HepG2 (cell line): ENCODE measurements around the gene KCNMA1. TPM values are rescaled to one million over a fixed set of nuclear protein-coding genes. Genes with fewer than 3 reads are reported as not detected.

Experiments used
- ATAC-seq: fragments of 200-7000 bp; cut with Tn5 transposase; 3 replicates; pipeline ENCODE4 v1.9.1; 2020; ENCODE audit warnings: mild to moderate bottlenecking, moderate library complexity
- BruUV-seq: library from RNA; stranded (reverse); fragments of 400-500 nt; replicated peaks from 2 replicates; lab custom pipeline; 2021; lab: Mats Ljungman, UMichigan
- CTCF ChIA-PET: fragments of 300-600 bp; formaldehyde crosslinking; extraction: SDS; loops from one replicate; lab custom pipeline; 2021; ENCODE audit warnings: low total read pairs, inconsistent platforms, low intra/inter-chr PET ratio; lab: Yijun Ruan, JAX
- POLR2A ChIA-PET: fragments of 350-600 bp; sonication (Branson Sonifier 250); formaldehyde crosslinking; loops from one replicate; lab custom pipeline; 2020; ENCODE audit warnings: antibody characterized with exemption, inconsistent platforms; lab: Yijun Ruan, JAX
- DNase-seq: peaks from one replicate; pipeline ENCODE4 v3.0.0-alpha.2; 2015; ENCODE audit warnings: low spot score
- FAIRE-seq: peaks from 3 replicates; lab custom pipeline; 2011; peaks lifted over from hg19 to GRCh38; lab: Jason Lieb, UNC
- H2AFZ ChIP-seq: one replicate; pipeline ENCODE4 v1.6.1; 2011; ENCODE audit warnings: low read length, inconsistent platforms
- H3K27ac ChIP-seq: fragments of 300-600 bp; 3 replicates; pipeline ENCODE4 v1.8.0; 2011; ENCODE audit warnings: mixed run types, mild to moderate bottlenecking, mixed read lengths, low read length, inconsistent platforms; ENCODE audit not compliant: insufficient read depth; ENCODE audit errors: extremely low read length
- H3K27me3 ChIP-seq, 2 experiments: fragments of 200-600 bp in 1 of 2; 2 replicates in 1 of 2; 3 replicates in 1 of 2; pipeline versions ENCODE4 v1.6.0 to v1.8.0; 2011; ENCODE audit warnings: low read length in 2 of 2, mild to moderate bottlenecking in 2 of 2, moderate library complexity in 2 of 2, inconsistent platforms in 1 of 2; ENCODE audit not compliant: insufficient read depth in 2 of 2, control insufficient read depth in 1 of 2
- H3K36me3 ChIP-seq, 2 experiments: fragments of 200-600 bp in 1 of 2; replicated peaks in 1 of 2; 2 replicates in 1 of 2; 3 replicates in 1 of 2; pipeline versions ENCODE4 v1.5.1 to v1.8.0; 2011; ENCODE audit warnings: low read length in 2 of 2, inconsistent platforms in 1 of 2; ENCODE audit not compliant: insufficient read depth in 2 of 2, control insufficient read depth in 1 of 2
- H3K4me1 ChIP-seq: 2 replicates; pipeline ENCODE4 v1.5.1; 2012; ENCODE audit warnings: low read length, inconsistent platforms; ENCODE audit not compliant: insufficient read depth
- H3K4me2 ChIP-seq: 2 replicates; pipeline ENCODE4 v1.6.0; 2011; ENCODE audit warnings: low read depth, low read length, inconsistent platforms
- H3K4me3 ChIP-seq, 3 experiments: fragments of 200-600 bp in 1 of 3; sonication (generic), shearing (Covaris generic) in 1 of 3; replicated peaks in 1 of 3; 2 replicates each; pipeline ENCODE4 v1.5.1; 2011 to 2016; ENCODE audit warnings: low read length in 3 of 3, inconsistent platforms in 2 of 3, low read depth in 2 of 3, mild to moderate bottlenecking in 2 of 3, control low read depth in 1 of 3, mixed read lengths in 1 of 3; ENCODE audit not compliant: insufficient read depth in 1 of 3
- H3K79me2 ChIP-seq: one replicate; pipeline ENCODE4 v1.6.1; 2011; ENCODE audit warnings: low read length, inconsistent platforms; ENCODE audit not compliant: insufficient read depth
- H3K9ac ChIP-seq: 2 replicates; pipeline ENCODE4 v1.6.0; 2011; ENCODE audit warnings: mild to moderate bottlenecking, low read depth, low read length, inconsistent platforms; ENCODE audit not compliant: insufficient read depth
- H3K9me3 ChIP-seq: 2 replicates; pipeline ENCODE4 v1.5.1; 2012; ENCODE audit warnings: mild to moderate bottlenecking, low read length
- H4K20me1 ChIP-seq: 2 replicates; pipeline ENCODE4 v1.6.0; 2011; ENCODE audit warnings: inconsistent platforms, mild to moderate bottlenecking, low read length, moderate library complexity; ENCODE audit not compliant: insufficient read depth
- ATF5 ChIP-seq: sonication (generic); formaldehyde crosslinking; IDR thresholded peaks from 2 replicates; pipeline ENCODE4 v1.4.0; 2020; ENCODE audit warnings: mild to moderate bottlenecking, low read depth, missing genetic modification reagents
- ONECUT2 ChIP-seq: sonication (generic); formaldehyde crosslinking; IDR thresholded peaks from 2 replicates; pipeline ENCODE4 v1.4.0; 2020; ENCODE audit warnings: missing genetic modification reagents
- RBM22 ChIP-seq: fragments of 200-400 bp; formaldehyde crosslinking; optimal IDR thresholded peaks from 2 replicates; pipeline ENCODE3; 2017; ENCODE audit warnings: mild to moderate bottlenecking, low read length, moderate library complexity
- SOX6 ChIP-seq, 2 experiments: fragments of 450-650 bp in 1 of 2; sonication (generic) in 1 of 2; formaldehyde crosslinking in 1 of 2; IDR thresholded peaks; 2 replicates each; pipeline versions ENCODE4 v1.4.0 to v1.6.1; 2017 to 2020; ENCODE audit warnings: antibody characterized with exemption in 1 of 2, mild to moderate bottlenecking in 1 of 2, missing genetic modification reagents in 1 of 2
- ZBTB8A ChIP-seq: sonication (generic); formaldehyde crosslinking; IDR thresholded peaks from 2 replicates; pipeline ENCODE4 v1.4.0; 2020; ENCODE audit warnings: mild to moderate bottlenecking, low read depth, missing genetic modification reagents, borderline replicate concordance
- ZFP82 ChIP-seq: sonication (generic); formaldehyde crosslinking; IDR thresholded peaks from 2 replicates; pipeline ENCODE4 v1.5.1; 2020; ENCODE audit warnings: mild to moderate bottlenecking, missing genetic modification reagents, borderline replicate concordance
- ZMYM4 ChIP-seq: sonication (generic); formaldehyde crosslinking; IDR thresholded peaks from 2 replicates; pipeline ENCODE4 v1.8.1; 2023; ENCODE audit warnings: mild to moderate bottlenecking, missing genetic modification reagents
- ZNF382 ChIP-seq: sonication (generic); formaldehyde crosslinking; IDR thresholded peaks from 2 replicates; pipeline ENCODE4 v1.5.0; 2020; ENCODE audit warnings: missing genetic modification reagents, mild to moderate bottlenecking, borderline replicate concordance
- ZNF549 ChIP-seq: sonication (generic); formaldehyde crosslinking; IDR thresholded peaks from 2 replicates; pipeline ENCODE4 v1.5.0; 2020; ENCODE audit warnings: missing genetic modification reagents
- ZNF724P ChIP-seq: sonication (generic); formaldehyde crosslinking; IDR thresholded peaks from 2 replicates; pipeline ENCODE4 v1.8.0; 2022; ENCODE audit warnings: missing genetic modification reagents, borderline replicate concordance
- ZNF883 ChIP-seq: sonication (generic); formaldehyde crosslinking; IDR thresholded peaks from 2 replicates; pipeline ENCODE4 v1.5.1; 2020; ENCODE audit warnings: mild to moderate bottlenecking, missing genetic modification reagents; ENCODE audit errors: not compliant biosample characterization
- WGBS: methylation state at CpG from one replicate; pipeline ENCODE4 v1.1.6; 2017; ENCODE audit warnings: low lambda C conversion rate; 5-methylcytosine and 5-hydroxymethylcytosine counted together
- in situ Hi-C: cut with HindIII; loops from 2 replicates; pipeline ENCODE4 v1.10.0; 2017; ENCODE audit warnings: low pct_unique_long_range_greater_than_20kb; ENCODE audit not compliant: extremely low pct_ligation_motif_present
- intact Hi-C: fragments of 100-400 bp; cut with micrococcal nuclease; formaldehyde crosslinking; loops from one replicate; pipeline ENCODE4 v1.10.0; 2022; ENCODE audit not compliant: unreplicated experiment
- polyA plus RNA-seq, 8 experiments: library from polyadenylated mRNA; depleted of rRNA in 3 of 8; stranded (reverse) in 7 of 8; unstranded in 1 of 8; fragments of >200 nt; fragmentation: Illumina TruSeq in 4 of 8; extraction: Trizol in 4 of 8; gene quantifications; 2 replicates each; pipeline versions ENCODE4 v1.2.1 to v1.2.3, GENCODE V29; 2011 to 2016; ENCODE audit warnings: low read depth in 4 of 8, missing spikeins in 1 of 8, mixed read lengths in 1 of 8; ENCODE audit not compliant: insufficient read depth in 1 of 8
- total RNA-seq, 5 experiments: library from RNA; depleted of rRNA; stranded (reverse); fragments of >200 nt; fragmentation: Illumina TruSeq; extraction: Trizol; gene quantifications; 2 replicates each; pipeline ENCODE4 v1.2.3, GENCODE V29; 2016; ENCODE audit warnings: low read depth in 1 of 5

Gene KCNMA1
- total and polyA plus RNA-seq, 2 of the 13 experiments (the other 11 are each of a cell fraction or from before 2014, with no cell fraction given), result 0.02 TPM; not detected in 1

GRCh38 chr10:77068272-77068671 lies 569.3 kb downstream of the KCNMA1 start:
- Histone ChIP-seq H3K9ac (no peak overlapping the region), H4K20me1 (no peaks in the 10 kb centered on the region), H3K9me3 (no peaks in the 10 kb centered on the region), H3K27ac (no peak overlapping the region), H3K36me3 (no peaks in the 10 kb centered on the region), H3K4me3 (no peak overlapping the region), H3K27me3 (peaks cover 0 to 21% of the 10 kb centered on the region in 2 experiments; a peak in 3 of 5 replicates), H3K4me1 (no peaks in the 10 kb centered on the region), H3K79me2 (no peaks in the 10 kb centered on the region), H2AFZ (no peak overlapping the region), H3K4me2 (no peak overlapping the region)
- POLR2A ChIA-PET, result no interaction called here
- CTCF ChIA-PET, result no interaction called here
- no peak for TF ChIP-seq ZMYM4 (CRISPR knock-in tag)
- no peak for TF ChIP-seq ZNF549
- TF ChIP-seq RBM22, result no peak
- no peak for TF ChIP-seq ZFP82 (CRISPR knock-in tag)
- no peak for TF ChIP-seq ZNF382 (CRISPR knock-in tag)
- TF ChIP-seq ZNF883 (CRISPR knock-in tag), result no peak
- no peak for TF ChIP-seq ATF5
- TF ChIP-seq ONECUT2 (CRISPR knock-in tag), result no peak
- no peak for TF ChIP-seq SOX6 (IDR thresholded peaks at IDR 0.05)
- TF ChIP-seq SOX6 (CRISPR knock-in tag; IDR thresholded peaks at IDR 0.05), result no peak
- TF ChIP-seq ZNF724P (CRISPR knock-in tag), result no peak
- TF ChIP-seq ZBTB8A (CRISPR knock-in tag), result no peak
- DNase-seq, result no peak
- FAIRE-seq, result no peak
- intact Hi-C loops, result no loop called here
- no TSS peak for BruUV-seq
- in situ Hi-C loops, result no loop called here
- no peak for ATAC-seq
- 33% methylated on average over 4 of the region's 4 CpGs for WGBS
